ENCODE measurements around the gene KRT5. TPM values are rescaled to one million over a fixed set of nuclear protein-coding genes. Genes with fewer than 3 reads are reported as not detected.

KRT5 gene
- total RNA-seq, 4 donors from 2014 or later: not detected

- peaks cover 0 to 5% (median 2%) of the 10 kb centered on the region in 3 donors for H3K27me3 ChIP-seq
- ATAC-seq (no peak), DNase-seq (no peak)
- intact Hi-C loops (cut with DNase I; ENCODE audit: low total_unique reads) (no loop called here), in situ Hi-C loops (cut with MboI; ENCODE audit: low sequenced_read_pairs in 4 of 4) (no loop called here)
- no peak overlapping the region for H3K27ac ChIP-seq
- H3K36me3 ChIP-seq: no peaks in the 10 kb centered on the region
- no peak for TF ChIP-seq CTCF (IDR thresholded peaks at IDR 0.05 in 4 of 5, conservative IDR thresholded peaks at IDR 0.05 in 1 of 5)
- TF ChIP-seq POLR2A (IDR thresholded peaks at IDR 0.05): no peak
- H3K4me1 ChIP-seq: no peaks in the 10 kb centered on the region
- H3K4me3 ChIP-seq: no peak overlapping the region
- H3K9me3 ChIP-seq: no peaks in the 10 kb centered on the region
Observed at GRCh38 chr12:52561880-52562449, 41.8 kb upstream of the KRT5 start.

GRCh38 chr12:52559979-52560378, 39.8 kb upstream of the KRT5 start:
- no peak overlapping the region for H3K4me3 ChIP-seq
- no peak for TF ChIP-seq CTCF (IDR thresholded peaks at IDR 0.05 in 4 of 5, conservative IDR thresholded peaks at IDR 0.05 in 1 of 5)
- no peak for TF ChIP-seq POLR2A (IDR thresholded peaks at IDR 0.05)
- DNase-seq: no peak
- ATAC-seq: no peak
- no peaks in the 10 kb centered on the region for H3K9me3 ChIP-seq
- no peaks in the 10 kb centered on the region for H3K36me3 ChIP-seq
- in situ Hi-C loops (cut with MboI; ENCODE audit: low sequenced_read_pairs in 4 of 4) (no loop called here), intact Hi-C loops (cut with DNase I; ENCODE audit: low total_unique reads) (no loop called here)
- H3K27me3 ChIP-seq: peaks cover 0 to 3% (median 0%) of the 10 kb centered on the region in 3 donors
- no peaks in the 10 kb centered on the region for H3K4me1 ChIP-seq
- H3K27ac ChIP-seq: no peak overlapping the region

GRCh38 chr12:52558781-52559445, 38.7 kb upstream of the KRT5 start:
- no peaks in the 10 kb centered on the region for H3K9me3 ChIP-seq
- no peak for DNase-seq
- in situ Hi-C loops (cut with MboI; ENCODE audit: low sequenced_read_pairs in 4 of 4) (no loop called here), intact Hi-C loops (cut with DNase I; ENCODE audit: low total_unique reads) (no loop called here)
- no peak for TF ChIP-seq POLR2A (IDR thresholded peaks at IDR 0.05)
- no peak for TF ChIP-seq CTCF (IDR thresholded peaks at IDR 0.05 in 4 of 5, conservative IDR thresholded peaks at IDR 0.05 in 1 of 5)
- H3K27me3 ChIP-seq: peaks cover 0 to 3% (median 0%) of the 10 kb centered on the region in 3 donors
- ATAC-seq: no peak
- no peaks in the 10 kb centered on the region for H3K36me3 ChIP-seq
- H3K4me3 ChIP-seq: no peak overlapping the region
- H3K27ac ChIP-seq: no peak overlapping the region
- H3K4me1 ChIP-seq: no peaks in the 10 kb centered on the region

- Histone ChIP-seq H3K27ac (no peak overlapping the region), H3K4me1 (no peaks in the 10 kb centered on the region), H3K4me3 (no peak overlapping the region), H3K27me3 (peaks cover 0 to 3% (median 0%) of the 10 kb centered on the region in 3 donors), H3K36me3 (no peaks in the 10 kb centered on the region), H3K9me3 (no peaks in the 10 kb centered on the region)
- ATAC-seq (no peak), DNase-seq (no peak)
- in situ Hi-C loops (cut with MboI; ENCODE audit: low sequenced_read_pairs in 4 of 4) (no loop called here), intact Hi-C loops (cut with DNase I; ENCODE audit: low total_unique reads) (no loop called here)
- TF ChIP-seq CTCF (IDR thresholded peaks at IDR 0.05 in 4 of 5, conservative IDR thresholded peaks at IDR 0.05 in 1 of 5): no peak
- no peak for TF ChIP-seq POLR2A (IDR thresholded peaks at IDR 0.05)
Observed at GRCh38 chr12:52557476-52557875, 37.3 kb upstream of the KRT5 start.
